Esophagus squamous epithelium (tissue), 5 donors: ENCODE measurements around the gene ZNF440. TPM values are rescaled to one million over a fixed set of nuclear protein-coding genes. Genes with fewer than 3 reads are reported as not detected.
"Not testable (repeated sequence)": the region's sequence is repeated elsewhere in the genome, so short reads cannot be mapped to it uniquely, and the experiment has no call there.

ENCODE experiments used
- DNase-seq: peaks from one replicate; lab custom pipeline; 2025; lab: John Stamatoyannopoulos, UW
- H3K27ac ChIP-seq, 4 donors: fragments of 200-600 bp; sonication (generic); one replicate each; pipeline ENCODE4 v1.5.1; 2016 to 2019; ENCODE audit warnings: mild to moderate bottlenecking in 1 of 4
- H3K27me3 ChIP-seq, 4 donors: fragments of 200-600 bp; sonication (generic); 1 replicate in 3 of 4; 2 replicates in 1 of 4; pipeline versions ENCODE4 v1.5.1 to v1.6.0; 2017 to 2021; ENCODE audit warnings: antibody characterized with exemption in 1 of 4
- H3K36me3 ChIP-seq, 3 donors: fragments of 200-600 bp; sonication (generic); one replicate each; pipeline ENCODE4 v1.5.1; 2016 to 2019
- H3K4me1 ChIP-seq, 3 donors: fragments of 200-600 bp; sonication (generic); one replicate each; pipeline ENCODE4 v1.5.1; 2017 to 2019
- H3K4me3 ChIP-seq, 4 donors: fragments of 200-600 bp; sonication (generic); 1 replicate in 3 of 4; 2 replicates in 1 of 4; pipeline ENCODE4 v1.5.1; 2016 to 2019; ENCODE audit warnings: mild to moderate bottlenecking in 2 of 4, moderate library complexity in 1 of 4
- H3K9me3 ChIP-seq, 3 donors: fragments of 200-600 bp; sonication (generic); one replicate each; pipeline ENCODE4 v1.5.1; 2016 to 2019
- CTCF ChIP-seq, 6 experiments: fragments of 450-650 bp in 4 of 6; fragments of 200-600 bp in 2 of 6; sonication (generic) in 2 of 6; IDR thresholded peaks; one replicate each; pipeline ENCODE4 v1.5.1; 2016 to 2019; ENCODE audit warnings: antibody characterized with exemption in 6 of 6, mild to moderate bottlenecking in 4 of 6, moderate library complexity in 4 of 6
- POLR2A ChIP-seq, 4 donors: fragments of 450-650 bp; IDR thresholded peaks; one replicate each; pipeline ENCODE4 v1.6.1; 2017; ENCODE audit warnings: antibody characterized with exemption in 4 of 4, mild to moderate bottlenecking in 4 of 4, moderate library complexity in 3 of 4
- WGBS, 2 donors: methylation state at CpG; one replicate each; pipeline ENCODE4 v1.1.5; 2018; 5-methylcytosine and 5-hydroxymethylcytosine counted together
- intact Hi-C: fragments of 100-400 bp; cut with DNase I; formaldehyde crosslinking; loops from one replicate; pipeline ENCODE4 v1.15.0; 2022
- total RNA-seq, 4 donors: library from RNA; depleted of rRNA; stranded (reverse); fragments of >200 nt; gene quantifications; one replicate each; pipeline ENCODE4 v1.1.0, GENCODE V29; 2016
- donor health status: DM: yes; HTN: yes; CAD: no.

Gene ZNF440
- total RNA-seq, 4 donors from 2014 or later = 16.1 to 22.2 (median 19.2) TPM

GRCh38 chr19:11771520-11771919 is 42.6 kb upstream of the ZNF440 start:
- 72 to 84% methylated on average over 7 to 11 of the region's 11 CpGs for WGBS, 2 donors
- H3K4me3 ChIP-seq, H3K27ac ChIP-seq, H3K27me3 ChIP-seq, DNase-seq, intact Hi-C loops: not testable (repeated sequence)
- H3K4me1 ChIP-seq = peaks cover 8 to 20% (median 10%) of the 10 kb centered on the region in 3 donors
- TF ChIP-seq CTCF (IDR thresholded peaks at IDR 0.05) = peak in 1 of 6 experiments; percentile 11
- H3K36me3 ChIP-seq = peaks cover 0 to 19% (median 0%) of the 10 kb centered on the region in 3 donors
- peaks cover 0 to 56% (median 12%) of the 10 kb centered on the region in 3 donors for H3K9me3 ChIP-seq

GRCh38 chr19:11776669-11777068 is 37.4 kb upstream of the ZNF440 start:
- intact Hi-C loops, H3K27me3 ChIP-seq, DNase-seq, H3K4me3 ChIP-seq, H3K4me1 ChIP-seq, H3K27ac ChIP-seq: not testable (repeated sequence)
- Histone ChIP-seq H3K36me3 (peaks cover 20 to 64% (median 31%) of the 10 kb centered on the region in 3 donors), H3K9me3 (peaks cover 0 to 89% (median 51%) of the 10 kb centered on the region in 3 donors)
- WGBS, 2 donors = 95 to 98% methylated on average over 10 to 11 of the region's 11 CpGs

GRCh38 chr19:11780431-11781020 is 33.5 kb upstream of the ZNF440 start:
- peaks cover 20 to 59% (median 31%) of the 10 kb centered on the region in 3 donors for H3K36me3 ChIP-seq
- 93 to 96% methylated on average over 7 of the region's 7 CpGs for WGBS, 2 donors
- H3K4me3 ChIP-seq = peak overlapping the region in 1 of 4 donors; percentile 21
- H3K9me3 ChIP-seq = peaks cover 0 to 98% (median 83%) of the 10 kb centered on the region in 3 donors
- intact Hi-C loops = no loop called here
- no peak for DNase-seq
- no peaks in the 10 kb centered on the region for H3K4me1 ChIP-seq
- TF ChIP-seq POLR2A (IDR thresholded peaks at IDR 0.05) = no peak
- TF ChIP-seq CTCF (IDR thresholded peaks at IDR 0.05) = no peak
- H3K27ac ChIP-seq = no peak overlapping the region
- H3K27me3 ChIP-seq = no peaks in the 10 kb centered on the region

- intact Hi-C loops = no loop called here
- no peak overlapping the region for H3K27ac ChIP-seq
- peaks cover 0 to 98% (median 83%) of the 10 kb centered on the region in 3 donors for H3K9me3 ChIP-seq
- 92 to 96% methylated on average over 5 of the region's 5 CpGs for WGBS, 2 donors
- TF ChIP-seq POLR2A (IDR thresholded peaks at IDR 0.05) (no peak), CTCF (IDR thresholded peaks at IDR 0.05) (no peak)
- no peaks in the 10 kb centered on the region for H3K4me1 ChIP-seq
- peak overlapping the region in 1 of 4 donors; percentile 21 for H3K4me3 ChIP-seq
- no peaks in the 10 kb centered on the region for H3K27me3 ChIP-seq
- peaks cover 20 to 57% (median 31%) of the 10 kb centered on the region in 3 donors for H3K36me3 ChIP-seq
- no peak for DNase-seq
Observed at GRCh38 chr19:11781295-11782057, 32.6 kb upstream of the ZNF440 start.

GRCh38 chr19:11783767-11784166 is 30.3 kb upstream of the ZNF440 start:
- Histone ChIP-seq H3K4me1 (no peaks in the 10 kb centered on the region), H3K27ac (no peak overlapping the region), H3K9me3 (peaks cover 0 to 100% (median 84%) of the 10 kb centered on the region in 3 donors), H3K4me3 (no peak overlapping the region), H3K36me3 (peaks cover 19 to 35% (median 22%) of the 10 kb centered on the region in 3 donors), H3K27me3 (no peaks in the 10 kb centered on the region)
- no peak for DNase-seq
- no peak for TF ChIP-seq POLR2A (IDR thresholded peaks at IDR 0.05)
- TF ChIP-seq CTCF (IDR thresholded peaks at IDR 0.05) = no peak
- intact Hi-C loops = no loop called here
- WGBS, 2 donors = 87 to 94% methylated on average over 1 of the region's 1 CpG
